Activated T-cell treated with anti-CD3 and anti-CD28 coated beads for 24 hours (primary cell): ENCODE measurements around the gene SCYGR3.

ENCODE experiments used
- DNase-seq: peaks from one replicate; pipeline ENCODE4 v3.0.0-alpha.2; 2020; ENCODE audit warnings: low read depth

Gene SCYGR3

GRCh38 chr2:227614740-227615139 lies at the start of gene SCYGR3:
TSS of gene SCYGR3 (minus strand) at chr2:227614840. CDS start at chr2:227614840, 0 bp downstream.
- DNase-seq: no peak

- DNase-seq: no peak
Measured at GRCh38 chr2:227661827-227662226, 47.2 kb upstream of the SCYGR3 start.

GRCh38 chr2:227661025-227661649 lies 46.5 kb upstream of the SCYGR3 start:
- no peak for DNase-seq

- DNase-seq: no peak
Measured at GRCh38 chr2:227657199-227657845, 42.7 kb upstream of the SCYGR3 start.

DNA sequence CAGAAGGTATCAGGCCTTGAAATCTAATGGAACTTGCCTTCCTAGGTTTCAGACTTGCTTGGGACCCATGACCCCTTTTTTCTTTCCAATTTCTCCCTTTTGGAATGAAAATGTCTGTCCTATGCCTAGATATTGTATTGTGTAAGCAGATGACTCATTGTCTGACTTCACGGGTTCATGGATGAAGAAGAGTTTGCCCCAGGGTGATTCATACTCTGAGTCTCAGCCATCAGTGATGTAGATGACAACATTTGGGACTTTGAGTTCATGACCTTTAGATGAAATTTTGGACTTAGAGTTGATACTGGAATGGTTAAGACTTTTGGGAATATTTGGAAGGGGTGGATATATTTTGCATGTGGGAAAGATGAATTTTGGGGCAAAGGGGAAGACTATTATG lies 40.8 kb upstream of the SCYGR3 start:
- no peak for DNase-seq

DNA sequence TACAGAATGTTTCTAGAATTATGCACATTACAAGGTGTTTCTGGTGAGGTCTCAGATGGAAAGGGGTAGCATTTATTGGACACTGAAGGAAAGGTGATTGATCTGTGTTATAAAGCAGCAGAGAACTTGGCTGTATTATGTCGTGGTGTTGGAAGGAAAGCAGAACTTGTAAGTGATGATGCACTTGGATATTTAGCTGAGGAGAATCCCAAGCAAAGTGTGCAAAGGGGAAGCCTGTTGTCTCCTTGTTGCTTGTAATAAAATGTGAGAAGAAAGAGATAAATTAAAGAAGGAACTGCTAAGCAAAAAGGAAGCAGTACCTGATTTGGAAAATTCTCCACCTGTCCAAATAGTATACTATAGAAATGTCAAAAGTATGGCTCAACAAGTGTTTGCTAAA lies 39.8 kb upstream of the SCYGR3 start:
- no peak for DNase-seq

DNA sequence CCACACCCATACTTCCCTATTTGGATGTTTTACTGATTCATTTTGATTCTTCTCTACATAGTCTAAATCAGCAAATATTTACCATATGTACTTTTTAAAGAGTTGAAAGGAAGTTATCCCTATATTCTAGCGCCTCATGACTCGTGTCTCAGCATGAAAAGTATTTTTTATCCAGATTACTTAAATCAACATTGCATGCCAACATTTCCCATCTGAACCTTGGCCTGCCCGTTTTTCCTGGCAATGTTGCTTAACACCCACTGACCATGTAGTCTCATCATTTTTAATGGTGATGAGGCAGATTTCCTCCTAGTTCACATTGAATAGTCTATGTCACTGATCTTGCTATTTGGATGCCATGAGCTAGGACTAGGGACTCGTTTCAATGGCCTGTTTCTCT lies 38.8 kb upstream of the SCYGR3 start:
- no peak for DNase-seq

DNA sequence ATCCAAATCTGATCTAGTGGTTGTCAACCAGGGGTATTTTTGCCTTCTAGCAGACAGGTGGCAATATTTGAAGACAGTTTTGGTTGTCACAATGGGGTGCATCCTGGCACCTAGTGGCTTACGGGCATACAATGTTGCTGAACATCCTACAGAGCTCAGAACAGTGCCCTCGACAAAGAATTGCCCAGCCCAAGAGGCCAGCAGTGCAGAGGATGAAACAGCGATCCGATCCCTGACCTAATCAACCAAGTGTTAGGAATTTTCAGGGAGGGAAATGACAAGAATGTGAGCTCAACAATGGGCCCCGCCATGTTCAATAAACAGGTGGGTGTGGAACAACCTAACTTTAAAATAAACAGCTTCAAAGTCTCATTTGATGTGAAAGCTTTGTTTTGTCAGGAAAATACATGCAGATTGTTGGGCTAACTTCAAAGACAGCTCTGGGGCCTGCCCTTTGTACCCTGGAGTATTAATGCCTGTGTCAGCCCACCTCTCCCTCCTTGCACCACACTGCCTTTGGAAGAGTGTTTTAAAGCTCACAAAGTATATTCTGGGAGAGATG lies 29.4 kb upstream of the SCYGR3 start:
- DNase-seq: no peak

DNA sequence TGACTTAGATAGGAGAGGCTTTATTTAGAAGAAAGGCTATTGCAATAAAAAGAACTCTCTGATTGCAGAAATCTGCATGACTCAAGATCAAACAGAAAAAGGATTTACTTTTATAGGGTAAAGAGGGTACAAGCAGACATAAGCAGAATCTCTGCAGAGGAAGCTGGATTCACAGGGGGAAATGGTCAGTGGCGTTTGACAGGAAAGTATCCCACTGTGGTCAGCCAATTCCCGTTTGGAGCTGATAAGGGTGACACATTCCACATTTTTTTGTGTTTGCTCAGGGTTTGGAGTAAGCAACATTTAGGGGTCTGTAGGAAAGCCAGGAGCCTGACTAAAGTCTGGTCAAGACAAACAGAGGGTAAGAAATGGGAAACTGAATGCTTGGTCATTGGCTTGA lies 28.0 kb upstream of the SCYGR3 start:
- DNase-seq: no peak

- no peak for DNase-seq
Measured at GRCh38 chr2:227634201-227634600, 19.6 kb upstream of the SCYGR3 start.

DNA sequence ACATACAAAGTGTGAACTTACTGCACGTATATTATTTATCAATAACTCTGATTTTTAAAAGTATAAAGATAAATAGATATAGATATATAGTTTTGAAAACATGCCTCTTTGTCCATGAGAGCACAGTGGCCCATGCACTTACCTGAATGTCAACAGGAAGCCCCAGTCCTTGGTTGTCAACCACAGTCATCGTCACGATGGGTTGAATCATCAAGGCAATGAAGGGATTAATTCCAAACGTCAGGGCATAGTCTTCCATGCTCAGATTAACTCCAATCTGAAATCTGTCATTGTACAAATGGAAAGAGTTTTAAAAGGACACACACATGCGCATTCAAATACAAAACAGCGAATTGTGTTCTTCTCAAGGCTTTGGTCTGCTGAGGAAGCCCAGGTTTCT lies 18.2 kb upstream of the SCYGR3 start:
- no peak for DNase-seq

GRCh38 chr2:227630322-227630721 lies 15.7 kb upstream of the SCYGR3 start:
- no peak for DNase-seq

GRCh38 chr2:227629435-227629834 lies 14.8 kb upstream of the SCYGR3 start:
- DNase-seq: no peak

DNA sequence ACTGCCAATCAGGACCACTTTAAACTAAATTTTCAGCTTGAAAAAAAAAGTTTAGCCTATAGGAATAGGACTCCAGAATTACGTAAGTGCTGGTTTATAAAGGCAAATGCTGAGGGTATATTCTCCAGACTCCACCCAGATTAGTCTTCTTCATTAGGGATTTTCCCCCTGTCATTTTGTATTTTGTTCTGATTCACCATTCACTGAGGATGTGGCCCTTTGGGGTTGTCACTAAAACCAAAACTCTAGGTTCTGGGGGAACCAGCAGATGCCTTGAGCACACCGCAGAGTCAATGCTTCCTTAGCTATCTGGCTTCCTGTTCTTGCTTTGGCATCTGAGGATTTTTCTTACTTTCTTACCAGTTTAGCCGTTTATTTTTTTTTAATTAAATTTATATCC lies 13.1 kb upstream of the SCYGR3 start:
- no peak for DNase-seq

DNA sequence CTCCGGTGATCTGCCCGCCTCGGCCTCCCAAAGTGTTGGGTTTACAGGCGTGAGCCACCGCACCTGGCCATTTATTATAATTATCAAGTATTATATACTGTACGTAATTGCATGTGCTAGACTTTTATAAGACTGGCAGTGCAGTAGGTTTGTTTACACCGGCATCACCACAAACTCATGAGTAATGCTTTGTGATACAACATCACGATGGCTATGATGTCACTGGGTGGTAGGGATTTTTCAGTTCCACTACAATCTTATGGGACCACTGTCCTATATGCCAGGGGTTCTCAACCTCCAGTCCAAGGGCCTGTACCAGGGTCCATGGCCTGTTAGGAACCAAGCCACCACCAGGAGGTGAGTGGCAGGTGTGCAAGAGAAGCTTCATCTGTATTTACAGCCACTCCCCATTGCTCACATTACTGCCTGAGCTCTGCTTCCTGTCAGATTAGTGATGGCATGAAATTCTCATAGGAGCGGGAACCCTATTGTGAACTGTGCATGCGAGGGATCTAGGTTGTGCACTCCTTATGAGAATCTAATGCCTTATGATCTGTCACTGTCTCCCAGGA lies 12.0 kb upstream of the SCYGR3 start:
- no peak for DNase-seq

GRCh38 chr2:227625420-227625819 lies 10.8 kb upstream of the SCYGR3 start:
- DNase-seq: no peak

DNA sequence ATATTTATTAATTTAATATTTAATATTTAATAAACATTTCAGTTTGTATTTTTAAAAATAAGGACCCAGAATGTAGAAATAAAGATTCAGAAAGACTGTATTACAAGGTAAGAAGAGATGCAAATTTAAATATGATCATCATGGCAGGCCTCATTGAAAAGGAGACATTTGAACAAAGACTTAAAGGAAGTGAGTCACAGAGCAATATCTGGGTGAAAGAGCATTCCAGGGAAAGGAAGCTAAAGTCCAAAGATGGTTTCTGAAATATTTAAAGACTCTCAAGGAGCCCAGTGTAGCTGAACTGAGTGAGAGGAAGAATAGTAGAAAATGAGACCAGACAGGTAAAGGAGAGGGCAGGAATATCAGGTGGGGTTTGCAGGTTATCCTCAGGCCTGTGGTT lies 8.6 kb upstream of the SCYGR3 start:
- no peak for DNase-seq

DNA sequence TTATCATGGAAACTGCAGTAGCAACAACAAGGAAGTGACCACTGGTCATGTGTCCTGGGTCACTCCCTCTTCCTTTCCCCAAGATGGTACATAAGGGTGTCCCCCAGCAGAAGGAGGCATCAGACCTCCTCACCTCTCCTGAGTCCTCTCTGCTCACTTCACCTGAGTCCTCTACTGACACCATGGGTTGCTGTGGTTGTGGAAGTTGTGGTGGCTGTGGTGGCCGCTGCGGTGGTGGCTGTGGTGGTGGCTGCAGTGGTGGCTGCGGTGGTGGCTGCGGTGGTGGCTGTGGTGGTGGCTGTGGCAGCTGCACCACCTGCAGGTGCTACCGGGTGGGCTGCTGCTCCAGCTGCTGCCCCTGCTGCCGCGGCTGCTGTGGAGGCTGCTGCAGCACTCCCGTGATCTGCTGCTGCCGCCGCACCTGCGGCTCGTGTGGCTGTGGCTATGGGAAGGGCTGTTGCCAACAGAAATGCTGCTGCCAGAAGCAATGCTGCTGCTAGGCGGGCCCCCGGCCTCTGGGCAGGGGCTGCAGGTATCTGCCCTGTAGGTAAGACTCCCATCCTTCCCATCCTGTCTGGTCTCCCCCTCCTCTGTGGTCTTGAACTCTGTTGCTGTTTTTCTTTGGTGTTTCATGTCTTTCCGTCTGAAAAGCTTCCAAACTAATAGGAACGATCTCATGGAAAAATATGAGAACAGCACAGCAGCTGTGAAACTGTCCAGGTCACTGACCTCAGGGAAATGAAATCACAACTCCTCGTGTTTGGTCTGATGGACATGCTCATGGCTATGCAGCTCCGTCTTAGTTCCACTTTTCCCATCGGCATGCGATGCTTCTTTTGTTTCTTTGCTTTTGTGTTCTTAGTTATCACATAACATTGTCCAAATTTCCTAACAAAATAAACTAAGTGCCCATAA lies 2.9 kb upstream of the SCYGR3 start, which contains the start of gene SCYGR4:
Gene SCYGR4, plus strand, starts transcription at position 183 of the 915 bp plus-strand sequence. Its CDS starts 0 bp downstream, at position 183.
- no peak for DNase-seq

DNA sequence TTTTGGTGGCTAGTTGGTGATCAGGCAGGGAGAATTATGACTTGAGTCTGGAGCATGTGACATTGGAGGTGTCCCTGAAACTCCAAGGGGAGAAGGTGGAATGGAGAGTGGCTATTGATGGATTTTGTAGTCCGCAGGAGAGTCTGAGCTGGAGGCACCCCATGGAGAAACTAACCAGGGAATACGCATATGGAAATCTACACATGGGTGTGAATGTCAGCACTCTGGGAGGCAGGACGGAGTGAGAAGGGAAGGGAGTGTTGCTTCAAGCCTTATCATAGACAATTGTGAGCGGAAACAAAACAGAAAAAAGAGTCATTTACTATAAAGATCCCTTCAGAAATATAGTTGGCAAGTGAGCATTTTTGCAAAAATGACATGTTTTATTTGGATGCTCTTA lies 2.0 kb upstream of the SCYGR3 start:
- DNase-seq: no peak

DNA sequence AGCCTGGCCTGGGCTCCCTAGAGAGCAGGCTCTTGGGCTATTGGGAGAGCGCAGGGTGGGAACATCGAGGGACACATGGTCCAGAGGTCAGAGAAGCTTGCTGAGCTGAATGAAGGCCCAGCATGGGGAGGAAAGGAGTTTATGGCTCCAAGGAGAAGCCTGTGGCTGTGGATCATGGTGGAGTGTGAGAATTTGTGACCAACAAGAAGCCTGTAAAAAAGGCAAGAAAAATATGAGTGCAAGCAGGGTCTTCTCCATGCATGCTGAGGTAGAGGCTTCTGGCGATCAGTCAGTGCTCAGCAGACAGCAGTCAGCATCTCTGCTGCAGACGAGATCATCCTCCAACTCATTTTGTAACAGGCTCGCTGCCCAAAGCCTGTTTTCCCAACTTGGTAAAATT lies 1.3 kb upstream of the SCYGR3 start:
- DNase-seq: no peak

- no peak for DNase-seq
Measured at GRCh38 chr2:227615181-227615580, 541 bp upstream of the SCYGR3 start.

- no peak for DNase-seq
Measured at GRCh38 chr2:227614246-227614645, 394 bp downstream of the SCYGR3 start.
